WTC11 (cell line): Measurements from ENCODE around the gene CHML. TPM values are rescaled to one million over a fixed set of nuclear protein-coding genes. Genes with fewer than 3 reads are reported as not detected.

Source experiments
- ATAC-seq: fragments of 200-7000 bp; cut with Tn5 transposase; 2 replicates; pipeline ENCODE4 v1.10.0; 2021; ENCODE audit warnings: mild to moderate bottlenecking, moderate library complexity
- CTCF ChIA-PET: fragments of 300-600 bp; sonication (Branson Sonifier 250); formaldehyde crosslinking; loops from one replicate; lab custom pipeline; 2021; ENCODE audit warnings: antibody characterized with exemption; lab: Charles Lee
- POLR2A ChIA-PET: fragments of 350-600 bp; sonication (Branson Sonifier 250); formaldehyde crosslinking; loops from one replicate; lab custom pipeline; 2021; ENCODE audit warnings: antibody characterized with exemption; lab: Charles Lee
- DNase-seq: peaks from one replicate; pipeline ENCODE4 v3.0.0; 2021; ENCODE audit warnings: low spot score
- H3K27ac Mint-ChIP-seq: 2 replicates; pipeline ENCODE4 v1.8.0; 2021; ENCODE audit warnings: mixed read lengths
- H3K27me3 Mint-ChIP-seq: 2 replicates; pipeline ENCODE4 v1.8.0; 2021; ENCODE audit warnings: low read depth, mild to moderate bottlenecking, moderate library complexity, mixed read lengths
- H3K36me3 Mint-ChIP-seq: 2 replicates; pipeline ENCODE4 v1.8.0; 2021; ENCODE audit warnings: mixed read lengths
- H3K4me1 Mint-ChIP-seq: 2 replicates; pipeline ENCODE4 v1.8.0; 2022; ENCODE audit warnings: mixed read lengths
- H3K4me3 Mint-ChIP-seq: 2 replicates; pipeline ENCODE4 v1.8.0; 2021; ENCODE audit warnings: mild to moderate bottlenecking, moderate library complexity, mixed read lengths
- H3K9me3 Mint-ChIP-seq: 2 replicates; pipeline ENCODE4 v1.8.0; 2021; ENCODE audit warnings: mixed read lengths
- AR ChIP-seq: fragments of 250-450 bp; sonication (Bioruptor Pico); IDR thresholded peaks from 2 replicates; pipeline ENCODE4 v1.9.0; 2021; ENCODE audit warnings: mild to moderate bottlenecking
- ATF1 ChIP-seq: sonication (generic); formaldehyde crosslinking; IDR thresholded peaks from 2 replicates; pipeline ENCODE4 v1.8.1; 2023; ENCODE audit warnings: mild to moderate bottlenecking, moderate library complexity, missing genetic modification reagents
- ATF2 ChIP-seq: sonication (generic); formaldehyde crosslinking; IDR thresholded peaks from 2 replicates; pipeline ENCODE4 v1.8.1; 2022; ENCODE audit warnings: low read depth, missing genetic modification reagents, borderline replicate concordance
- ATF6 ChIP-seq: sonication (generic); formaldehyde crosslinking; IDR thresholded peaks from 2 replicates; pipeline ENCODE4 v1.8.1; 2023; ENCODE audit warnings: mild to moderate bottlenecking, missing genetic modification reagents
- E2F4 ChIP-seq: sonication (generic); formaldehyde crosslinking; IDR thresholded peaks from 2 replicates; pipeline ENCODE4 v1.8.1; 2022; ENCODE audit warnings: low read depth, mild to moderate bottlenecking, moderate library complexity, missing genetic modification reagents, borderline replicate concordance
- ELF4 ChIP-seq: sonication (generic); formaldehyde crosslinking; IDR thresholded peaks from 2 replicates; pipeline ENCODE4 v1.8.1; 2022; ENCODE audit warnings: low read depth, mild to moderate bottlenecking, moderate library complexity, missing genetic modification reagents
- GRHL2 ChIP-seq: fragments of 250-450 bp; sonication (Bioruptor Pico); IDR thresholded peaks from 2 replicates; pipeline ENCODE4 v1.8.0; 2022; ENCODE audit warnings: mild to moderate bottlenecking, moderate library complexity; ENCODE audit not compliant: insufficient replicate concordance, severe bottlenecking
- HMGXB4 ChIP-seq: sonication (generic); formaldehyde crosslinking; IDR thresholded peaks from 2 replicates; pipeline ENCODE4 v1.8.1; 2023; ENCODE audit warnings: mild to moderate bottlenecking, moderate library complexity, missing genetic modification reagents
- IRF1 ChIP-seq: sonication (generic); formaldehyde crosslinking; IDR thresholded peaks from 2 replicates; pipeline ENCODE4 v1.8.0; 2023; ENCODE audit warnings: missing genetic modification reagents
- IRF2 ChIP-seq: sonication (generic); formaldehyde crosslinking; IDR thresholded peaks from 2 replicates; pipeline ENCODE4 v1.8.0; 2022; ENCODE audit warnings: low read depth, missing genetic modification reagents, borderline replicate concordance
- JUN ChIP-seq: sonication (generic); formaldehyde crosslinking; IDR thresholded peaks from 2 replicates; pipeline ENCODE4 v1.8.0; 2023; ENCODE audit warnings: mild to moderate bottlenecking, missing genetic modification reagents
- NFATC4 ChIP-seq: fragments of 250-450 bp; sonication (Bioruptor Pico); IDR thresholded peaks from 2 replicates; pipeline ENCODE4 v1.9.0; 2021; ENCODE audit warnings: mild to moderate bottlenecking
- NFE2L1 ChIP-seq: sonication (generic); formaldehyde crosslinking; IDR thresholded peaks from 2 replicates; pipeline ENCODE4 v1.8.1; 2023; ENCODE audit warnings: missing genetic modification reagents
- NR2C2 ChIP-seq: sonication (generic); formaldehyde crosslinking; IDR thresholded peaks from 2 replicates; pipeline ENCODE4 v1.8.0; 2022; ENCODE audit warnings: mild to moderate bottlenecking, missing genetic modification reagents
- SMAD4 ChIP-seq: sonication (generic); formaldehyde crosslinking; IDR thresholded peaks from 2 replicates; pipeline ENCODE4 v1.8.0; 2022; ENCODE audit warnings: mild to moderate bottlenecking, missing genetic modification reagents
- TEAD4 ChIP-seq: sonication (generic); formaldehyde crosslinking; IDR thresholded peaks from 2 replicates; pipeline ENCODE4 v1.8.0; 2022; ENCODE audit warnings: mild to moderate bottlenecking, missing genetic modification reagents
- USF1 ChIP-seq: sonication (generic); formaldehyde crosslinking; IDR thresholded peaks from 2 replicates; pipeline ENCODE4 v1.8.0; 2022; ENCODE audit warnings: mild to moderate bottlenecking, missing genetic modification reagents
- ZBTB21 ChIP-seq: sonication (generic); formaldehyde crosslinking; IDR thresholded peaks from 2 replicates; pipeline ENCODE4 v1.8.1; 2023; ENCODE audit warnings: mild to moderate bottlenecking, missing genetic modification reagents, borderline replicate concordance
- ZMAT4 ChIP-seq: fragments of 250-450 bp; sonication (Bioruptor Pico); IDR thresholded peaks from 2 replicates; pipeline ENCODE4 v1.9.0; 2021; ENCODE audit warnings: mild to moderate bottlenecking
- ZNF138 ChIP-seq: sonication (generic); formaldehyde crosslinking; conservative IDR thresholded peaks from 2 replicates; pipeline ENCODE4 v1.8.1; 2022; ENCODE audit warnings: mild to moderate bottlenecking, moderate library complexity, missing genetic modification reagents
- ZNF281 ChIP-seq: sonication (generic); formaldehyde crosslinking; IDR thresholded peaks from 2 replicates; pipeline ENCODE4 v1.8.0; 2023; ENCODE audit warnings: mild to moderate bottlenecking, missing genetic modification reagents
- total RNA-seq: library from RNA; stranded (reverse); gene quantifications from 3 replicates; pipeline ENCODE4 v1.2.3, GENCODE V29; 2021

Gene CHML
- total RNA-seq, 1 experiment from 2014 or later = 53.5 TPM

- no peak for TF ChIP-seq ZMAT4 (CRISPR knock-in tag)
- TF ChIP-seq TEAD4 (CRISPR knock-in tag) = no peak
- TF ChIP-seq JUN (CRISPR knock-in tag) = no peak
- no peak for TF ChIP-seq GRHL2
- no peak for TF ChIP-seq AR
- no peak for TF ChIP-seq NFE2L1 (CRISPR knock-in tag)
- TF ChIP-seq NR2C2 (CRISPR knock-in tag) = no peak
These were observed 15.2 kb downstream of the CHML start (continued) for GRCh38 chr1:241624935-241625334.

- Mint-ChIP-seq H3K36me3 (no peaks in the 10 kb centered on the region), H3K9me3 (no peaks in the 10 kb centered on the region), H3K4me1 (peaks cover 3% of the 10 kb centered on the region), H3K27me3 (no peaks in the 10 kb centered on the region), H3K27ac (no peak overlapping the region), H3K4me3 (no peak overlapping the region)
- DNase-seq (no peak), ATAC-seq (no peak)
- ChIA-PET CTCF (interaction anchor here (0.8 kb wide), 1 partner anchor 11 kb away, joined by 4 read pairs; no protein-coding TSS in a partner anchor), POLR2A (no interaction called here)
- no peak for TF ChIP-seq ATF2 (CRISPR knock-in tag)
- no peak for TF ChIP-seq IRF2 (CRISPR knock-in tag)
- TF ChIP-seq SMAD4 (CRISPR knock-in tag) = no peak
- TF ChIP-seq ATF6 = no peak
- no peak for TF ChIP-seq HMGXB4 (CRISPR knock-in tag)
- TF ChIP-seq ZNF281 (CRISPR knock-in tag) = no peak
- TF ChIP-seq USF1 (CRISPR knock-in tag) = no peak
- TF ChIP-seq ELF4 (CRISPR knock-in tag) = no peak
- no peak for TF ChIP-seq ATF1 (CRISPR knock-in tag)
- no peak for TF ChIP-seq E2F4 (CRISPR knock-in tag)
- TF ChIP-seq ZNF138 (CRISPR knock-in tag) = no peak
- TF ChIP-seq IRF1 (CRISPR knock-in tag) = no peak
- no peak for TF ChIP-seq ZBTB21 (CRISPR knock-in tag)
- no peak for TF ChIP-seq NFATC4
These were observed 17.5 kb downstream of the CHML start for GRCh38 chr1:241622669-241623068.
